Type B pancreatic cell (in vitro differentiated cells): ENCODE results near the gene PPBP. TPM values are rescaled to one million over a fixed set of nuclear protein-coding genes. Genes with fewer than 3 reads are reported as not detected.

Experiments
- DNase-seq: peaks from one replicate; pipeline ENCODE4 v3.0.0; 2021; ENCODE audit warnings: mixed read lengths; ENCODE audit not compliant: unreplicated experiment; ENCODE audit errors: extremely low spot score
- H3K27ac Mint-ChIP-seq: 2 replicates; pipeline ENCODE4 v1.8.0; 2021; ENCODE audit warnings: mild to moderate bottlenecking, mixed read lengths
- H3K27me3 Mint-ChIP-seq: 2 replicates; pipeline ENCODE4 v1.8.0; 2021; ENCODE audit warnings: mixed read lengths
- H3K36me3 Mint-ChIP-seq: 2 replicates; pipeline ENCODE4 v1.8.0; 2021; ENCODE audit warnings: mixed read lengths
- H3K4me1 Mint-ChIP-seq: one replicate; pipeline ENCODE4 v1.8.0; 2021; ENCODE audit warnings: mixed read lengths; ENCODE audit not compliant: unreplicated experiment
- H3K4me3 Mint-ChIP-seq: 2 replicates; pipeline ENCODE4 v1.8.0; 2021; ENCODE audit warnings: mild to moderate bottlenecking, mixed read lengths
- H3K9me3 Mint-ChIP-seq: 2 replicates; pipeline ENCODE4 v1.8.0; 2021; ENCODE audit warnings: mixed read lengths
- CTCF ChIP-seq: fragments of 200-600 bp; sonication (generic); conservative IDR thresholded peaks from 2 replicates; pipeline ENCODE4 v1.5.0; 2021; ENCODE audit warnings: antibody characterized with exemption, mild to moderate bottlenecking
- total RNA-seq: library from RNA; stranded (reverse); gene quantifications from 2 replicates; pipeline ENCODE4 v1.2.1, GENCODE V29; 2021; ENCODE audit warnings: low replicate concordance

The PPBP gene
- total RNA-seq, 1 donor from 2014 or later = 0.60 TPM

- H3K4me3 Mint-ChIP-seq = no peak overlapping the region
- no peaks in the 10 kb centered on the region for H3K4me1 Mint-ChIP-seq
- TF ChIP-seq CTCF = no peak
- DNase-seq = no peak
- H3K9me3 Mint-ChIP-seq = no peaks in the 10 kb centered on the region
- H3K36me3 Mint-ChIP-seq = no peaks in the 10 kb centered on the region
- H3K27ac Mint-ChIP-seq = no peak overlapping the region
- peaks cover 10% of the 10 kb centered on the region for H3K27me3 Mint-ChIP-seq
These were observed 42.3 kb upstream of the PPBP start for GRCh38 chr4:74030285-74030684.

- no peak overlapping the region for H3K4me3 Mint-ChIP-seq
- no peak for DNase-seq
- peaks cover 7% of the 10 kb centered on the region for H3K27me3 Mint-ChIP-seq
- no peaks in the 10 kb centered on the region for H3K4me1 Mint-ChIP-seq
- H3K27ac Mint-ChIP-seq = no peak overlapping the region
- H3K9me3 Mint-ChIP-seq = no peaks in the 10 kb centered on the region
- TF ChIP-seq CTCF = no peak
- no peaks in the 10 kb centered on the region for H3K36me3 Mint-ChIP-seq
These were observed 40.5 kb upstream of the PPBP start for GRCh38 chr4:74028504-74028903.

GRCh38 chr4:74023709-74024108 is 35.7 kb upstream of the PPBP start:
- Mint-ChIP-seq H3K27me3 (no peaks in the 10 kb centered on the region), H3K27ac (no peak overlapping the region), H3K36me3 (no peaks in the 10 kb centered on the region), H3K4me1 (no peaks in the 10 kb centered on the region), H3K4me3 (no peak overlapping the region), H3K9me3 (no peaks in the 10 kb centered on the region)
- no peak for TF ChIP-seq CTCF
- DNase-seq = no peak

- Mint-ChIP-seq H3K4me1 (no peaks in the 10 kb centered on the region), H3K4me3 (no peak overlapping the region), H3K27ac (no peak overlapping the region), H3K36me3 (no peaks in the 10 kb centered on the region), H3K9me3 (no peaks in the 10 kb centered on the region), H3K27me3 (no peaks in the 10 kb centered on the region)
- no peak for DNase-seq
- TF ChIP-seq CTCF = no peak
These were observed 33.6 kb upstream of the PPBP start for GRCh38 chr4:74021601-74022000.

GRCh38 chr4:74018771-74019170 is 30.8 kb upstream of the PPBP start:
- Mint-ChIP-seq H3K4me3 (no peak overlapping the region), H3K36me3 (no peaks in the 10 kb centered on the region), H3K9me3 (no peaks in the 10 kb centered on the region), H3K27ac (no peak overlapping the region), H3K4me1 (no peaks in the 10 kb centered on the region), H3K27me3 (no peaks in the 10 kb centered on the region)
- no peak for DNase-seq
- TF ChIP-seq CTCF = no peak

- Mint-ChIP-seq H3K27me3 (no peaks in the 10 kb centered on the region), H3K27ac (no peak overlapping the region), H3K4me1 (no peaks in the 10 kb centered on the region), H3K4me3 (no peak overlapping the region), H3K36me3 (no peaks in the 10 kb centered on the region), H3K9me3 (no peaks in the 10 kb centered on the region)
- no peak for DNase-seq
- TF ChIP-seq CTCF = no peak
These were observed 30.1 kb upstream of the PPBP start for GRCh38 chr4:74018116-74018515.
